GM21360 (cell line): ENCODE results near the gene SS18L1.

ENCODE experiments used
- ATAC-seq: cut with Tn5 transposase; IDR thresholded peaks from one replicate; pipeline ENCODE4 v1.9.1; 2021; ENCODE audit warnings: mild to moderate bottlenecking, moderate library complexity; ENCODE audit not compliant: unreplicated experiment

SS18L1 gene

GRCh38 chr20:62222972-62223371 is 79.4 kb downstream of the SS18L1 start:
- ATAC-seq: no peak

GRCh38 chr20:62223571-62223970 is 80.0 kb downstream of the SS18L1 start:
- no peak for ATAC-seq

GRCh38 chr20:62224113-62224855 is 80.7 kb downstream of the SS18L1 start:
- ATAC-seq: no peak

GRCh38 chr20:62225026-62225425 is 81.5 kb downstream of the SS18L1 start:
- no peak for ATAC-seq

GRCh38 chr20:62225820-62226635 is 82.5 kb downstream of the SS18L1 start:
- no peak for ATAC-seq

GRCh38 chr20:62226707-62227590 is 83.4 kb downstream of the SS18L1 start:
- no peak for ATAC-seq

GRCh38 chr20:62227591-62227976 is 84.0 kb downstream of the SS18L1 start:
- no peak for ATAC-seq

GRCh38 chr20:62227977-62228958 is 84.7 kb downstream of the SS18L1 start:
- ATAC-seq: no peak

- no peak for ATAC-seq
Measured at GRCh38 chr20:62228982-62229545, 85.5 kb downstream of the SS18L1 start.

- ATAC-seq: no peak
Measured at GRCh38 chr20:62229667-62230066, 86.1 kb downstream of the SS18L1 start.

- no peak for ATAC-seq
Measured at GRCh38 chr20:62230276-62230675, 86.7 kb downstream of the SS18L1 start.

- no peak for ATAC-seq
Measured at GRCh38 chr20:62230696-62231095, 87.1 kb downstream of the SS18L1 start.

- no peak for ATAC-seq
Measured at GRCh38 chr20:62231292-62231691, 87.7 kb downstream of the SS18L1 start.
